HepG2 (cell line): ENCODE data around the gene SRGAP2B.
"Not testable (repeated sequence)": the region's sequence is repeated elsewhere in the genome, so short reads cannot be mapped to it uniquely, and the experiment has no call there.

Experiments used
- POLR2A ChIP-seq, 2 experiments: IDR thresholded peaks; 2 replicates each; pipeline ENCODE4 v1.6.1; 2011; ENCODE audit warnings: low read depth in 2 of 2, low read length in 2 of 2, mild to moderate bottlenecking in 1 of 2, moderate library complexity in 1 of 2; ENCODE audit not compliant: insufficient read depth in 1 of 2
- TSC22D2 ChIP-seq: sonication (generic); formaldehyde crosslinking; IDR thresholded peaks from 2 replicates; pipeline ENCODE4 v1.5.1; 2020; ENCODE audit warnings: missing genetic modification reagents, mild to moderate bottlenecking, borderline replicate concordance

DNA sequence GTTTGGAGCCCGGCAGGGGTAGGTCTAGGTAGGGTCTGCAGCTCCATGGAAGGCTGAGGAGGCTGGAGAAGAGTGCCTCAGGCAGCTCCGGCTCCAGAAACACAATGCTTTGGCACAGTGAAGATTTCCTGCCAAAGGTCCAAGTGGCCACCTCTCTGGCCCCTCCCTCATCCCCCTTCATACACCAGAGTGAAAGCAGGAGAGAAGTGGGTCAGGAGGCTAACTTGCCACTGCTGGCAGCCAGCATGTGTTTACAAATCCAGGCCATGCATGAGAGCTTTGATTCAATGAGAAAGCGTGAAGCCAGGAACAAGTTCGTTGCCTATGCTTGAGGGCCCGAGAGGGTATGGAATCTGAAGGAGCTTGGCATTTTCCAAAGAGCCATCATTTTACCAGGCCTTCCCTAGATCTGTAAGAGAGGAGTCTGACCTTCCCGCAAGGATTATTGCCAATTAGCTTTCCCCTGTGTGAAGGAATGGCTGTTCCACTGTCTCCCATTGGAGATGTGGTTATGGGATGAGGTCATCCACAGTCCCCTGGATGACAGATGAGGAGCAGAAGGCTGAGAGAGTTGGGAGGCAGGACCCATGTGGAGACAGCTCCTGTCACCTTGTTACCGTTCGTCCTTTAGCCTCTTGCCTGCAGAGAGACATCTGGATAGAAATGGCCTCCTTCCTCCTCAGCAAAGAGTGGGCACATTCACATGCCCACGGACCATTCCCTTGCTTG, 201.3 kb downstream of the SRGAP2B start:
- not testable (repeated sequence) for TF ChIP-seq POLR2A (IDR thresholded peaks at IDR 0.05; ENCODE audit: insufficient read depth in 1 of 2, low read depth in 2 of 2, low read length in 2 of 2); TSC22D2 (CRISPR knock-in tag)
